Astrocyte (in vitro differentiated cells and primary cell): ENCODE results near the gene GAS2.

Source experiments
- EZH2 ChIP-seq: IDR thresholded peaks from 2 replicates; pipeline ENCODE4 v1.6.1; 2012; ENCODE audit warnings: mild to moderate bottlenecking, low read length, inconsistent platforms; ENCODE audit not compliant: insufficient read depth
- TF ChIP-seq, protein P1 (sequence below): IDR thresholded peaks from 2 replicates; pipeline ENCODE4 v1.5.1; 2011; ENCODE audit warnings: low read depth, mild to moderate bottlenecking, inconsistent platforms, low read length, moderate library complexity; ENCODE audit not compliant: insufficient read depth

DNA sequence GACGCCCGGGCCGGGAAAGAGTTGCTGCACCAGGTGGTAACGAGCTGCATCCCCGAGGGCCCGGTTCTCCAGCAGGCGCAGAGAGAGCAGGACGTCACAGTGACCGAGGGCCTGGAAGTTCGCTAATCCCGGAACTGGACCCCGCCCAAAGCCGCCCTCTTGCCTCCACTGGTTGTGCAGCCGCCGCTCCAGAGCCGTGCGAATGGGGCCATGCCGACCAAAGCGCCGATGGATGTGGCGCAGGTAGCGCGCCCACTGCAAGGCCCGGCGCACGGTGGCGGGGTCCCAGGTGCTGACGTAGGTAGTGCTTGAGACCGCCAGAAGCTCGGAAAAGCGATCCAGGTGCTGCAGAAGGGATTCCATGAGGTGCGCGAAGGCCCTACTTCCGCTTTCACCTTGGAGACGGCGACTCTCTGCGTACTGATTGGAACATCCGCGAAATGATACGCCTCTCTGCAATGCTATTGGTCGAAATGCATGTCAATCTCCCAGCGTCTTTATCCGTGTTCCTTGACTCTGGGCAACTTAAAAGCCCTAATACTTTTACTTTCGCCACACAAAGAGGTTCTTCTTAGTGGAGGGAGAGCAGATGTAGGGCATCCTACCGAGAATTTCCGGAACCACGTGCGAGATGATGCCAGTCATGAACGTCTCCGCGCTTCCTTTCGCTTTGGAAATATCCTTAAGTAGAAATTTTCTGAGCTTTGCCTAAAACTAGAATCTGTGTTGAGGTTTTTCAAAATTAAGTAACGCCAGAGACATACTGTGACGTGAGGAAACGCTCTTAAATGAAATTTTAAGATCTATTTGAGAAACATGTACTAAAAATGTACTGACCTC is 40.7 kb upstream of the GAS2 start, which contains the start of gene FANCF:
- TF ChIP-seq, protein P1, sequence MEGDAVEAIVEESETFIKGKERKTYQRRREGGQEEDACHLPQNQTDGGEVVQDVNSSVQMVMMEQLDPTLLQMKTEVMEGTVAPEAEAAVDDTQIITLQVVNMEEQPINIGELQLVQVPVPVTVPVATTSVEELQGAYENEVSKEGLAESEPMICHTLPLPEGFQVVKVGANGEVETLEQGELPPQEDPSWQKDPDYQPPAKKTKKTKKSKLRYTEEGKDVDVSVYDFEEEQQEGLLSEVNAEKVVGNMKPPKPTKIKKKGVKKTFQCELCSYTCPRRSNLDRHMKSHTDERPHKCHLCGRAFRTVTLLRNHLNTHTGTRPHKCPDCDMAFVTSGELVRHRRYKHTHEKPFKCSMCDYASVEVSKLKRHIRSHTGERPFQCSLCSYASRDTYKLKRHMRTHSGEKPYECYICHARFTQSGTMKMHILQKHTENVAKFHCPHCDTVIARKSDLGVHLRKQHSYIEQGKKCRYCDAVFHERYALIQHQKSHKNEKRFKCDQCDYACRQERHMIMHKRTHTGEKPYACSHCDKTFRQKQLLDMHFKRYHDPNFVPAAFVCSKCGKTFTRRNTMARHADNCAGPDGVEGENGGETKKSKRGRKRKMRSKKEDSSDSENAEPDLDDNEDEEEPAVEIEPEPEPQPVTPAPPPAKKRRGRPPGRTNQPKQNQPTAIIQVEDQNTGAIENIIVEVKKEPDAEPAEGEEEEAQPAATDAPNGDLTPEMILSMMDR = no peak
- no peak for TF ChIP-seq EZH2
